Measurements from ENCODE around the gene ACOT7.
A peak's percentile ranks its signal among the peaks of the same experiment; 100 is the strongest.
"Not testable (repeated sequence)": the region's sequence is repeated elsewhere in the genome, so short reads cannot be mapped to it uniquely, and the experiment has no call there.

Gene ACOT7

DNA sequence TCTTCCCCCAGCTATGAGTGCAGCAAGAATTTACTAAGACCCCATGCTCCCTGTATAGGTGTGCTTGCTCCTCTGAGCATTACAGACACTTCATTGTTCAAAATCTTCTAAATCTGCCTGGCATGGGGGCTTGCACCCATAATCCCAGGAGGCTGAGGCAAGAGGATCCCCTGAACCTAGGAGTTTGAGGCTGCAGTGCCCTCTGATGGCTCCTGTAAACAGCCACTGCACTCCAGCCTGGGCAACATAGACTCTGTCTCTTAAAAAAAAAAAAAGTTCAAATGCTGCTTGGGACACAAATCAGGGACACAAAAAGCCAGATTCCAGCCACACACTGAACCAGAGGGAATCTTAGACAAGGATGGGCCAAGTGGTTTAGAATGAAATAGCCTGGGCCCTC lies 3.4 kb upstream of the ACOT7 start:
- no peak for DNase-seq (ENCODE audit: low spot score)

DNA sequence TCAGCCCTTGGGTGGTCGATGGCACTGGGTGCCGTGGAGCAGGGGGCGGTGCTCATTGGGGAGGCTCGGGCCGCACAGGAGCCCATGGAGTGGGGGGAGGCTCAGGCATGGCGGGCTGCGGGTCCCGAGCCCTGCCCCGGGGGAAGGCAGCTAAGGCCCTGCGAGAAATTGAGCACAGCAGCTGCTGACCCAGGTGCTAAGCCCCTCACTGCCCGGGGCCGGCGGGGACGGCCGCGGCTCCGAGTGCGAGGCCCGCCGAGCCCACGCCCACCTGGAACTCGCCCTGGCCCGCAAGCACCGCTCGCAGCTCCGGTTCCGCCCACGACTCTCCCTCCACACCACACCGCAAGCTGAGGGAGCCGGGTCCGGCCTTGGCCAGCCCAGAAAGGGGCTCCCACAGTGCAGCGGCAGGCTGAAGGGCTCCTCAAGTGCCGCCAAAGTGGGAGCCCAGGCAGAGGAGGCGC lies 2.2 kb upstream of the ACOT7 start:
- DNase-seq (ENCODE audit: low spot score): not testable (repeated sequence)

DNA sequence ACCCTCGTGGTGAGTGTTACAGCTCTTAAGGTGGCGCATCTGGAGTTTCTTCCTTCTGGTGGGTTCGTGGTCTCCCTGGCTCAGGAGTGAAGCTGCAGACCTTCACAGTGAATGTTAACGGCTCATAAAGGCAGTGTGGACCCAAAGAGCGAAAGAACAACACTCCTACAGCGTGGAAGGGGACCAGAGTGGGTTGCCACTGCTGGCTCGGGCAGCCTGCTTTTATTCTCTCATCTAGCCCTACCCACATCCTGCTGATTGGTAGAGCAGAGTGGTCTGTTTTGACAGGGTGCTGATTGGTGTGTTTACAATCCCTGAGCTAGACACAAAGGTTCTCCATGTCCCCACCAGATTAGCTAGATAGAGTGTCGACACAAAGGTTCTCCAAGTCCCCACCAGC lies 1.6 kb upstream of the ACOT7 start:
- DNase-seq (ENCODE audit: low spot score): not testable (repeated sequence)

DNA sequence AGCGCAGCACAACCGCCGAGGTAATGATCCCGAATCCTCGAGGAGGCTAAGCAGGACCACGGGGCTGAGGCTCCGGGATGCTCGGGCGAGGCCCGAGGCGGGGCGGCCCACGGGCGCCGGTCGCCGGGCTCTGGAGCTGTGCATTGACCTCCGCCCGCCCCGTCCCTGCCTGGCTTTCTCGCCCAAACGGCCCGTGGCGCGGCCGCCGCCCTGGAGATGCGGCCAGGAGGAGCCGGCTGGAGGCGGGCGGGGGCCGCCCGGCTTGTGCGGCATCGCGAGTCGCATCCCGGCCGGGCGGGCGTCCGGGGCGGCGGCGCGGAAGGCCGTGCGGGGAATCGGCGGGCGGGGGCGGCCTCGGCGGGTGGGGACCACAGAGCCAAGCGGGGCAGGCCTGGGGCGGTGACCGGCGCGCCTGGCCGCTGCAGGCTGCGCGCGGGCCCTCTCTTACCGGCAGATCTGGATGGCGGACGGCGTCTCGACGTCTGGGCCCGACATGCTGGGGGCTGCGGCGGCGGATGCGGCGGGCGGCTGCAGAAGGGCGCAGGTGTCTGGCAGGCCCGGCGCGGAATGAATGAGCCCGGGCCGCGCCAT lies 663 bp downstream of the ACOT7 start:
- no peak for DNase-seq (ENCODE audit: low spot score)

DNA sequence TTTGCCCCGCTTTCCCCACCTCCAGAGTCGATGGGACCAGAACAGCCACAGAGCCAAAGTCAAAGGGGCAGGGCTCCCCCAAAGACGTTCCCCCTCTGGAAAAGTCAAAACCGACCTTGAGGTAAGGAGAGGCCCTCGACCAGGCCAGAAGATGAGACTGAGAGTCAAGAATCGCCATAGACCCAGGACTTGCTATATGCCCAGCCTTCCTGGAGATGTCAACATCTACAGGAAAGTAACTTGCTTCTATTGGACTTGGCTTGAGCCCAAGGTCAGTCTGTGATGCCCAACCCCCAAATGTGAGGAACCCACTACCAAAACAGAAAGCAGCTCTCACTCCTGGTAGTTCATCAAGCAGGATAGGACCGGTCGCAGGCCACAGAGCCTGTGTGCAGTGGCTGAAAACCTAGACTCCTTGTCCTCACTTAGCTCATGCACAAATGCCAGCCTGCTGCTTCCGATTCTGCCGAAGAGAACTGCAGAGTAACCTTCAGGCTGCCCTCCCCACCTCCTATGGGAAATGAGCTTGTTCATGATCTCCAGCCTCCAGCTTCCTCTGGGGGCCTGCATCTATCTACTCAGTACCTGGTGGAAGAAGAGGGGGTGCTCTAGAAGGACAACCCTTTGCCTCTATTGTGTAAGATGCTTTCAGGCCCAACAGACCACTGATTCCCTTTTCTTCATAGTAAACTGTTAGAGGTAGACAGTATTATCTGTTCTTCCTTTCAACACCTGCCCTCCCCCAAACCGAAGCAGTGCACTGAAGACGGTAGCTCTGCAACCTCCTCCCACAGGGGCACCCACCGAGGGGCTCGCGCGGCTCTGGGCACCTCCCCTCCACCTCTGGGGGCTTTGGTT lies 1.4 kb downstream of the ACOT7 start:
- no peak for DNase-seq (ENCODE audit: low spot score)

DNA sequence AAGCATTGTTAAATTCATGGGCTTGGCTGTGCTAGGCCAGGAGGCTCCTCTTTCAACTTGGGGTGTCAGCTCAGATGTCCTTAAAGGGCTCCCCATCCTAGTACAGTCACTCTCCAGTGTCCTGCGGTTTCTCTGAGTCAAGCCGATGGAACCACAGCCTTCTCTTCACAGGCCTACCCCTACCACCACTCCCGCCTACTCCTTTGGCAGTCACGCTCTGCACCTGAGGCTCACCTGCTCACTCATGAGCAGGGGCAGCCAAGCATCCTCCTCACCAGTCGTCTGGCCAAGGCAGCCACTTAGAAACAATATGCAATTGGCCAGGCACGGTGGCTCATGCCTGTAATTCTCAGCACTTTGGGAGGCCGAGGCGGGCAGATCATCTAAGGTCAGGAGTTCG lies 3.6 kb downstream of the ACOT7 start:
- DNase-seq (ENCODE audit: low spot score): no peak

DNA sequence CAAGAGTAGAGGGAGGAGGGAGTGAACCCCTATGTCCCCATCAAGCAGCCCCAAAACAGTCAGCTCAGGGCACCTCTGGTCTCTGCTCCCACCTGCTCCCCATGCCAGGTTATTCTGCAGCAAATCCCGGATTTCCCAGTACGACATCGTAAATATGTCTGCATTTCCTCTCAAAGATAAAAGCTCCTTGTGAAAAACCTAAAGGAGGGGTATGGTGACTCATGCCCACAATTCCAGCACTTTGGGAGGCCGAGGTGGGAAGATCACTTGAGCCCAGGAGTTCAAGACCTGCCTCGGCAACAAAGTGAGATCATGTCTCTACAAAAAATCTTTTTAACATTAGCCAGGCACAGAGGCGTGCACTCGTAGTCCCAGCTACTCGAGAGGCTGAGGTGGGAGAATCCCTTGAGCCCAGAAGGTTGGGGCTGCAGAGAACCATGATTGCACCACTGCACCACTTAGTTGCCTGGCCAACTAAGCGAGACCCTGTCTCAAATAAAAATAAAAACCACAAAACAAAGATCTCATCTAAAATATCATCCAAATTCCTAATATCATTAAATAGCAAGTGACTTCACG lies 7.1 kb downstream of the ACOT7 start:
- no peak for DNase-seq (ENCODE audit: low spot score)

DNA sequence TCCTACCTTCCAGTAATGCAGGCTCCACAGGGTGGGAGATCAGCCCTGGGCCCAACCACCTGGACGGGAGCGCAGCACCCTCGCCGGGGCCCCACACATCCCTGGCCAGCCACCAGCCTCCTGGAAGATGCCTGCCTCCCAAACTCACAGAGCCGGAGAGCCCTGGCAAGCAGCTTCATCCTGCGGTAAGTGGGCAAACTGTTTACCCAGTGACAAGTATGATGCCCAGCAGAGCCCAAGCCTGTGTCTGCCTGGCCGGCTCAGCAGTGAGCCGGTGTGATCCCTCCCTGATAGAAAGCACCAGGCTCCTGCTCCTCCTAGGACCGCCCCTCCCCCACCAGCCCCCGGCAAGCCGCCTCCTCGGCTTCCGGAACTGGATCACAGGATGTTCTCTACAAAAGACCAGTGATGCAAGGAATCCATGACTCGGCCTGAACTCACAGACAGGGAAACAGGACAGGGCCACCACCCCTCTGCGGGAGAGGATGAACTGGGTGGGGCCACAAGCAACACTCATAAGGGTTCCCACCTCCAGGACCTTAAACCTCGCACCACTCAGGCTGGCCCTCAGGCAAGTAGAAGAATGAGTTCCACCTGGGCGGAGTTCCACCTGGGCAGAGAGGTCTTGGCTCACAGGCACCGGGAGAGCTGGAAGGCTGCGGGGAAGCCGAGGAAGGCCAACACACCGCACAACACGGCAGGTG lies 7.9 kb downstream of the ACOT7 start:
- DNase-seq (ENCODE audit: low spot score): peak; percentile 29

DNA sequence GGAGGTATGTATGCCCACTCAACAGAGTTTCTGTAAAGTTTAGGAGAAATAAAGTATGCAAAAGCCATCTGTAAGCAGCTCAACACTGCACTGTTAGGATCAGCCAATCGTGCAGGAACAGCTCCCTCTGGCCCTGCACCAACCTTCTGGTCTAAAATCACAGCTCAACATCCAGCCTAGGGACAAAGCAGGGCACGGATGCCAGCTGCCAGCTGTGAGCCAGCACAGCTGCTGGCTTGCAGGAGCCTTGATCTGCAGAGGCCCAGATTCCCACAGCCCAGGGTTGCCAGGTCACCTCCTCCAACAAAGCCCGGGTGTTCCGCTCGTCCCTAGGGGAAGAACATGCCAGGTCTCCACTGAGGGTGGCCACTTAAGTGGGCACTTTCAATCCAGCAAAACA lies 8.6 kb downstream of the ACOT7 start:
- DNase-seq (ENCODE audit: low spot score): peak; percentile 92

DNA sequence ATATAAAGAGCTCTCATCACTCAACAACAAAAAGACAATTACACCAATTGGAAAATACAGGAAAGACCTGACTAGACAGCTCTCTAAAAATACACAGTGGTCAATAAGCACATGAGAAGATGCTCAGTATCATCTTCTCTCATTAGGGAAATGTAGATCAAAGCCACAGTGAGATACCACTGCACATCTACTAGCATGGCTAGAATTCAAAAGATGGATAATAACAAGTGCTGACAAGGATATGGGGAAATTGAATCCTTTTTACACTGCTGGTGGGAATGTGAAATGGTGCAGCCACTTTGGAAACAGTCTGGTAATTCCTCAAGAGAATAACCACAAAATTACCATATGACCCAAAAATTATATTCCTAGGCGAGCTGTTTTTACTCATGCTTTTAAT lies 9.4 kb downstream of the ACOT7 start:
- DNase-seq (ENCODE audit: low spot score): no peak

DNA sequence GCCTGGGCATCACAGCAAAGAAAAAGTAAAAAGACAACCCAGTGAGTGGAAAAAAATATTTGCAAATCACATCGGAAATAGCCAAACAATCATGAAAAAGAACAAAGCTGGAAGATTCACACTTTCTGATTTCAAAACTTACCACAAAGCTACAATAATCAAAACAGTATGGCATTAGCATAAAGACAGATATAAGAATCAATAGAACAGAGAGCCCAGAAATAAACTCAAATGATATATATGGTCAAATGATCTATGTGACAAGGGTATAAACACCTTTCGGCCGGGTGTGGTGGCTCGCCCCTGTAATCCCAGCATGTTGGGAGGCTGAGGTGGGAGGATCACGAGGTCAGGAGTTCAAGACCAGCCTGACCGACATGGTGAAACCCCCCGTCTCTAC lies 13.5 kb downstream of the ACOT7 start:
- no peak for DNase-seq (ENCODE audit: low spot score)

DNA sequence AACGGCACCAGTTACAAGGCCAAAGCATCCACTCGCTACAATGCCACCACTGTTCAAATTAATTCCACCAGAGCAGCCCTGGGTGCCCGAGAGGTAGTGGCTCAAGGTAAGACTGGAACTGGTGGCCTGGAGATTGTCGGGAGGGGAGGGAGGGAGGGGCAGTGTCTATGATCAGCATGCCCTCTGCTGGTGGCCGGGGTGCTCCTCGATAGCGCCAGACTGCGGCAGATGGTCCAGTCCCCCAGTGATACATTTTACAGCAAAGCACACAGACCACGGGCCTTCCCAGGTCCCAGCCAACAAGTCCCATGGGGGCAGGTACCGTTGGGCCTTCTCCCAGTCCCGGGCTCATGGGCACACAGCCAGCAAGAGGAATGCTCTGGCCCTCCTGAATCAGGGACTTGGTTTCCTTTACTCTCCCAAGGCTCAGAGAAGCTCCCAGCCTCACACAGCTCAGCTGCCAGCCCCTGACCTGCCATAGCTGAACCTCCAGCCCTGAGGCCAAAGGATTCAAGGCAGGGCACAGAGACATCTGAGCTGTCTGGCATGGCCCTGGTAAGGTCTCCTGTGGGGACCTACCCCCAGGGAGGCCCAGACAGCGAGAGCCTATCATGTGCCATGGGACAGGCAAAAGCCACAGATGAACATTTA lies 15.3 kb downstream of the ACOT7 start:
- no peak for DNase-seq (ENCODE audit: low spot score)

DNA sequence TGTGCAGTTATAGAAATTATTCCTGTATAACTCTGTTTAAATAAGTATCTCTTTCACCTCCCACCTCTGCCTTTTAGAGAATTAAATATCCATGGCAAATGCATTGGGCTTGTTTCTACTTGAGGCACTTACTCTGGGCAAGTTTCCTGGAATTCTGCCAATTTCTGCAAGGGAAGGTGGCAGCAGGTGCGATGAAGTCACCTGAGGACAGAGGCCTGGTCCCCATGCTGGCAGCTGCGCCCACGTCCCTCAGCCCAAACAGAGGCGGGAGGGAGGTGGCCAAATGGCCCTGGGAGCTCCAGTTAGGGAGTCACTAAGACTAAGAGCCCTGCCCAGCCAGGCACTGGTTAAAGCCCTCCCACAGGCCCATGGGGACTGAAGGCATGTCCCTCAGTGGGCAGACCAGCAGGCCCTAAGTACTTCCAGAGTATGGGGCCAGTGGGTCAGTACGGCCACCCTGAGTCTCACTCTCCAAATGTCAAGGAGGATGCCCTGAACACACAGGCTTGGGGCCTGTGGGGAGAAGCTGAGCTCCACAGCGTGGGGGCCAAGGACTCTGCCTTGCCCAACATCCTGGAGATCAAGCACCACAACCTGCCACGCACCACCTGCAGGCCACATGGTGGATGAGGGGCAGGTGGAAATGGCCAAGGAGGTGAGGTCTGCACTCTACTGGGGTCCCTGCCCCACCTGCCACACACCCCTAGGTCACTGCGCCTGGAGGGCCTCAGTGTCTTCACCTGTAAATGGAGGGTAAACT lies 19.4 kb downstream of the ACOT7 start:
- DNase-seq (ENCODE audit: low spot score): no peak

DNA sequence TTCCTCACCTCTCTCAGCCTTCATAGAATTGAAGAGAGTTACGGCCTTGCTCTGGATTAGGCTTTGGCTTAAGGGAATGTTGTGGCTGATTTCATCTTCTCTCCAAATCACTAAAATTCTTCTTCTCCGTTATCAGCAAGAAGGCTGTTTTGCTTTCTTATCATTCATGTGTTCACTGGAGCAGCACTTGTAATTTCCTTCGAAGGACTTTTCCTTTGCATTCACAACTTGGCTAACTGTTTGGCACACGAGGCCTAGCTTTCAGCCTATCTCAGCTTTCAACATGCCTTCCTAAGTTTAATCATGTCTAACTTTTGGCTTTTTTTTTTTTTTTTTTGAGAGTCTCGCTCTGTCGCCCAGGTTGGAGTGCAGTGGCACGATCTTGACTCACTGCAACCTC lies 21.3 kb downstream of the ACOT7 start:
- not testable (repeated sequence) for DNase-seq (ENCODE audit: low spot score)

DNA sequence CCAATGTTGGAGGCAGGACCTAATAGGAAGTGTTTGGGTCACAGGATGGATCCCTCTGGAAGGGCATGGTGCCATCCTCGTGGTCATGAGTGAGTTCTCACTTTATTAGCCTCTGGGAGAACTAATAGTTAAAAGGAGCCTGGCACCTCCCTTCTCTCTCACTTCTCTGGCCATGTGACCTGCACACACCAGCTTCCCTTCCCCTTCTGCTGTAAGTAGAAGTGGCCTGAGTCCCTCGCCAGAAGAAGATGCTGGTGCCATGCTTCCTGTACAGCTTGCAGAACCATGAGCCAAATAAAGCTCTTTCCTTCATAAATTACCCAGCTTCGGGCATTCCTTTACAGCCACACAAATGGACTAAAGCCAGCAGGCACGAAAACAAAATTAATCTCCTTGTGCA lies 23.6 kb downstream of the ACOT7 start:
- no peak for DNase-seq (ENCODE audit: low spot score)

DNA sequence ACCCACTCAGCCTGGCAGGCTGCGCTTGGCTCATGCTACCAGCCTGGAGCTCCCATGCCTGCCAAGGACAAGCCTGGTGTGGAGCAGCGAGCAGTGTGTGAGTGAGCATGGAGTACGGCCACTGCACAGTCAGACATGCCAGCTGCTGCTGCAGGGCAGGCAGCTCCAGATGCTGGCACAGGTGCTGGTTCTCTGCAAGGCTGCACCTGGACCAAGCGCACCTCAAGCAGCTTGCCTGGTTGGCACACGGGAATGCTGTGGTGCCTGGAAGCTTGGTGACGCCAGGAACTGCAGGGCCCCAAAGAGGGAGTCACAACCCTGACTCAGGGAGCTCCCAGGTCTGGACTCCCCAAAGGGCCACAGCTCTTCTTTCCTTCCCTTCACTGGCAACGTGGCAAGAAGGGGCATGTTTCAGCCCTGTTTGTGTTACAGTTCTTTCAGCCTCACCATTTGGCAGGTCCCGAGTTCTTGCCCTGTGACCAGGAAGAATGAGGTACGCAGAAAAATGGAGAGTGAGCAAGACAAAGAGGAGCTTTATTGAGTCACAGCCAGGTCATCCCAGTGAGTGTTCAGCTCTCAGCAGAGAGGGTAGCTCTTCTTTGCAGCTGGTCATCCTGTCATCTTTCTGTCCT lies 26.1 kb downstream of the ACOT7 start:
- no peak for DNase-seq (ENCODE audit: low spot score)

DNA sequence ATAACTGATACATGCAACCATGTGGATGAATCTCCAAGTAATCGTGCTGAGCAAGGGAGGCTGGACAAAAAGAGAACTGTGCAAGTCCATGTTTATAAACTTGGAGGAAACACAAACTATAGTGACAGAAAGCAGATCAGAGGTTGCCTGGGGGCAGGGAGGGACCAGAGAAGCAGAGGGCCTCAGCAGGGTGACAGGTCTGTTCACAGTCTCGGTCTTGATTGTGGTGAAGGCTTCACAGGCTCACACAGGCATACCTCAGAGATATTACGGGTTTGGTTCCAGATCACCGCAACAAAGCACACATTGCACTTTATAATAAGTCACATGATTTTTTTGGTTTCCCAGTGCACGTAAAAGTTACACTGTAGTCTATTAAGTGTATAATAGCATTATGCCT lies 28.5 kb downstream of the ACOT7 start:
- DNase-seq (ENCODE audit: low spot score): no peak

DNA sequence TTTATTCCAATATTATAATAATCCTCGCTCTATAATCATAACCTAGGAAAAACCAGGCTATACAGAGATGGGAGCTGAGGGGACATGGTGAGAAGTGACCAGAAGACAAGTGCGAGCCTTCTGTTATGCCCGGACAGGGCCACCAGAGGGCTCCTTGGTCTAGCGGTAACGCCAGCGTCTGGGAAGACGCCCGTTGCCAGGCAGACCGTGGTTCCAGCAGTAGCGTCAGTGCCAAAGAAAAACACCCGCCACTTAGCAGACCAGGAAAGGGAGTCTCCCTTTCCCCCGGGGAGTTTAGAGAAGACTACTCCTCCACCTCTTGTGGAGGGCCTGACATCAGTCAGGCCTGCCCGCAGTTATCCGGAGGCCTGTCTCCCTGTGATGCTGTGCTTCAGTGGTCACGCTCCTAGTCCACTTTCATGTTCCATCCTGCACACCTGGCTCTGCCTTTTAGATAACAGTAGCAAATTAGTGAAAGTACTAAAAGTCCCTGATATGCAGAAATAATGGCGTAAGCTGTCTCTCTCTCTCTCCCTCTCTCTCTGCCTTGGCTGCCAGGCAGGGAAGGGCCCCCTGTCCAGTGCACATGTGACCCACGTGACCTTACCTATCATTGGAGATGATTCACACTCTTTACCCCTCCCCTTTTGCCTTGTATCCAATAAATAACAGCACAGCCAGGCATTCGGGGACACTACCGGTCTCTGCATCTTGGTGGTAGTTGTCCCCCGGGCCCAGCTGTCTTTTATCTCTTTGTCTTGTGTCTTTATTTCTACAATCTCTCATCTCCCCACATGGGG lies 30.3 kb downstream of the ACOT7 start:
- DNase-seq (ENCODE audit: low spot score): peak; percentile 42

DNA sequence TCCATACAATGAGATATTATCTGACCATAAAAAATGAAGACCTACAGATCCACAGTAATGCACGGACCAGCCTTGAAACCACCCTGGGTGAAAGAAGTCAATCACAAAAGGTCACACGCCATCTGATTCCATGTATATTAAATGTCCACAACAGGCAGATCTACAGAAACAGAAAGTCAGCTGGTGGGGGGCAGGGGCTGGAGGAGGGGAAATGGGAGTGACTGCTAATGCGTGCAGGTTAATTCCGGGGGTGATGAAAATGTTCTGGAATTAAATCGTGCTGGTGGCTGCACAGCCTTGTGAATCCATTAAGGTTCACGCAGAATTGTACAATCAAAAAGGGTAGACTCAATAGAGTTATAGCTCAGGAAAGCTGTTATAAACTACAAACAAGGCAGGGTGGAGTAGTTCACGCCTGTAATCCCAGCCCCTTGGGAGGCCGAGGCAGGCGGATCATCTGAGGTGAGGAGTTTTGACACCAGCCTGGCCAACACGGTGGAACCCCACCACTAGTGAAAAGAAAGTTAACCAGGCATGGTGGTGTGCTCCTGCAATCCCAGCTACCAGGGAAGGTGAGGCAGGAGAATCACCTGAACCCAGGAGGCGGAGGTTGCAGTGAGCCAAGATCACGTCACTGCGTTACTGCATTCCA lies 32.3 kb downstream of the ACOT7 start:
- DNase-seq (ENCODE audit: low spot score): no peak

Measured in globus pallidus (tissue), 1 donor.